ENCODE results near the gene ACCS.

ACCS gene

GRCh38 chr11:44046182-44046581 lies 19.9 kb upstream of the ACCS start:
- Histone ChIP-seq H3K9ac (ENCODE audit: insufficient read length, low read depth) (no peak overlapping the region), H3K4me1 (ENCODE audit: insufficient read depth, insufficient read length) (no peaks in the 10 kb centered on the region)

GRCh38 chr11:44047298-44047697 lies 18.8 kb upstream of the ACCS start:
- Histone ChIP-seq H3K4me1 (ENCODE audit: insufficient read depth, insufficient read length) (no peaks in the 10 kb centered on the region), H3K9ac (ENCODE audit: insufficient read length, low read depth) (no peak overlapping the region), H3K36me3 (ENCODE audit: insufficient read depth, insufficient read length, low read length) (no peaks in the 10 kb centered on the region), H3K4me3 (ENCODE audit: insufficient read length, low read depth) (no peak overlapping the region), H3K27me3 (ENCODE audit: insufficient read depth, insufficient read length) (no peaks in the 10 kb centered on the region), H3K9me3 (ENCODE audit: insufficient read depth, low read length) (no peaks in the 10 kb centered on the region)
- DNase-seq (ENCODE audit: low read depth, low spot score) = no peak
- no peak for TF ChIP-seq YY1 (IDR thresholded peaks at IDR 0.05; ENCODE audit: insufficient read depth, insufficient read length)
- TF ChIP-seq ZNF274 (IDR thresholded peaks at IDR 0.05; ENCODE audit: low read depth, low read length) = no peak
- no peak for TF ChIP-seq SUZ12 (IDR thresholded peaks at IDR 0.05; ENCODE audit: extremely low read depth, insufficient read depth, insufficient read length)

More at GRCh38 chr11:44046182-44046581, 19.9 kb upstream of the ACCS start:
- H3K9me3 ChIP-seq (ENCODE audit: insufficient read depth, low read length) = peaks cover 10% of the 10 kb centered on the region
- TF ChIP-seq ZNF274 (IDR thresholded peaks at IDR 0.05; ENCODE audit: low read depth, low read length) (no peak), SUZ12 (IDR thresholded peaks at IDR 0.05; ENCODE audit: extremely low read depth, insufficient read depth, insufficient read length) (no peak), YY1 (IDR thresholded peaks at IDR 0.05; ENCODE audit: insufficient read depth, insufficient read length) (no peak)
- H3K36me3 ChIP-seq (ENCODE audit: insufficient read depth, insufficient read length, low read length) = no peaks in the 10 kb centered on the region
- H3K27me3 ChIP-seq (ENCODE audit: insufficient read depth, insufficient read length) = no peaks in the 10 kb centered on the region
- H3K4me3 ChIP-seq (ENCODE audit: insufficient read length, low read depth) = no peak overlapping the region
- no peak for DNase-seq (ENCODE audit: low read depth, low spot score)

GRCh38 chr11:44047931-44048431 lies 18.1 kb upstream of the ACCS start, which contains the start of gene ACCSL:
TSS of gene ACCSL (plus strand) at chr11:44047981. CDS start at chr11:44048037, 56 bp downstream.
- no peak for DNase-seq (ENCODE audit: low read depth, low spot score)
- no peak within 1 kb of the TSS for H3K4me3 ChIP-seq (ENCODE audit: insufficient read length, low read depth)
- TF ChIP-seq SUZ12 (IDR thresholded peaks at IDR 0.05; ENCODE audit: extremely low read depth, insufficient read depth, insufficient read length) (no peak), YY1 (IDR thresholded peaks at IDR 0.05; ENCODE audit: insufficient read depth, insufficient read length) (no peak), ZNF274 (IDR thresholded peaks at IDR 0.05; ENCODE audit: low read depth, low read length) (no peak)
- H3K27me3 ChIP-seq (ENCODE audit: insufficient read depth, insufficient read length) = no peaks in the 10 kb centered on the region
- no peak within 1 kb of the TSS for H3K9ac ChIP-seq (ENCODE audit: insufficient read length, low read depth)
- H3K36me3 ChIP-seq (ENCODE audit: insufficient read depth, insufficient read length, low read length) = no peaks in the 10 kb centered on the region
- no peaks in the 10 kb centered on the region for H3K9me3 ChIP-seq (ENCODE audit: insufficient read depth, low read length)
- no peaks in the 10 kb centered on the region for H3K4me1 ChIP-seq (ENCODE audit: insufficient read depth, insufficient read length)

- no peak overlapping the region for H3K9ac ChIP-seq (ENCODE audit: insufficient read length, low read depth)
- no peaks in the 10 kb centered on the region for H3K36me3 ChIP-seq (ENCODE audit: insufficient read depth, insufficient read length, low read length)
- no peak for TF ChIP-seq YY1 (IDR thresholded peaks at IDR 0.05; ENCODE audit: insufficient read depth, insufficient read length)
- no peak for TF ChIP-seq SUZ12 (IDR thresholded peaks at IDR 0.05; ENCODE audit: extremely low read depth, insufficient read depth, insufficient read length)
- TF ChIP-seq ZNF274 (IDR thresholded peaks at IDR 0.05; ENCODE audit: low read depth, low read length) = no peak
- no peaks in the 10 kb centered on the region for H3K4me1 ChIP-seq (ENCODE audit: insufficient read depth, insufficient read length)
- no peak for DNase-seq (ENCODE audit: low read depth, low spot score)
- H3K4me3 ChIP-seq (ENCODE audit: insufficient read length, low read depth) = no peak overlapping the region
- H3K9me3 ChIP-seq (ENCODE audit: insufficient read depth, low read length) = no peaks in the 10 kb centered on the region
- no peaks in the 10 kb centered on the region for H3K27me3 ChIP-seq (ENCODE audit: insufficient read depth, insufficient read length)
Observed at GRCh38 chr11:44049832-44050231, 16.2 kb upstream of the ACCS start.

GRCh38 chr11:44051171-44051570 lies 14.9 kb upstream of the ACCS start:
- no peak for DNase-seq (ENCODE audit: low read depth, low spot score)
- Histone ChIP-seq H3K27me3 (ENCODE audit: insufficient read depth, insufficient read length) (no peaks in the 10 kb centered on the region), H3K9ac (ENCODE audit: insufficient read length, low read depth) (no peak overlapping the region), H3K9me3 (ENCODE audit: insufficient read depth, low read length) (no peaks in the 10 kb centered on the region), H3K4me3 (ENCODE audit: insufficient read length, low read depth) (no peak overlapping the region), H3K36me3 (ENCODE audit: insufficient read depth, insufficient read length, low read length) (no peaks in the 10 kb centered on the region), H3K4me1 (ENCODE audit: insufficient read depth, insufficient read length) (no peaks in the 10 kb centered on the region)
- no peak for TF ChIP-seq SUZ12 (IDR thresholded peaks at IDR 0.05; ENCODE audit: extremely low read depth, insufficient read depth, insufficient read length)
- TF ChIP-seq YY1 (IDR thresholded peaks at IDR 0.05; ENCODE audit: insufficient read depth, insufficient read length) = no peak
- TF ChIP-seq ZNF274 (IDR thresholded peaks at IDR 0.05; ENCODE audit: low read depth, low read length) = no peak

GRCh38 chr11:44057340-44057739 lies 8.7 kb upstream of the ACCS start:
- Histone ChIP-seq H3K9ac (ENCODE audit: insufficient read length, low read depth) (no peak overlapping the region), H3K4me3 (ENCODE audit: insufficient read length, low read depth) (no peak overlapping the region), H3K27me3 (ENCODE audit: insufficient read depth, insufficient read length) (no peaks in the 10 kb centered on the region), H3K36me3 (ENCODE audit: insufficient read depth, insufficient read length, low read length) (no peaks in the 10 kb centered on the region), H3K4me1 (ENCODE audit: insufficient read depth, insufficient read length) (no peaks in the 10 kb centered on the region), H3K9me3 (ENCODE audit: insufficient read depth, low read length) (no peaks in the 10 kb centered on the region)
- TF ChIP-seq SUZ12 (IDR thresholded peaks at IDR 0.05; ENCODE audit: extremely low read depth, insufficient read depth, insufficient read length) (no peak), YY1 (IDR thresholded peaks at IDR 0.05; ENCODE audit: insufficient read depth, insufficient read length) (no peak), ZNF274 (IDR thresholded peaks at IDR 0.05; ENCODE audit: low read depth, low read length) (no peak)
- DNase-seq (ENCODE audit: low read depth, low spot score) = no peak

- H3K9me3 ChIP-seq (ENCODE audit: insufficient read depth, low read length) = no peaks in the 10 kb centered on the region
- no peaks in the 10 kb centered on the region for H3K36me3 ChIP-seq (ENCODE audit: insufficient read depth, insufficient read length, low read length)
- no peak overlapping the region for H3K9ac ChIP-seq (ENCODE audit: insufficient read length, low read depth)
- H3K4me1 ChIP-seq (ENCODE audit: insufficient read depth, insufficient read length) = no peaks in the 10 kb centered on the region
- TF ChIP-seq SUZ12 (IDR thresholded peaks at IDR 0.05; ENCODE audit: extremely low read depth, insufficient read depth, insufficient read length) (no peak), YY1 (IDR thresholded peaks at IDR 0.05; ENCODE audit: insufficient read depth, insufficient read length) (no peak), ZNF274 (IDR thresholded peaks at IDR 0.05; ENCODE audit: low read depth, low read length) (no peak)
- DNase-seq (ENCODE audit: low read depth, low spot score) = no peak
- H3K4me3 ChIP-seq (ENCODE audit: insufficient read length, low read depth) = no peak overlapping the region
- H3K27me3 ChIP-seq (ENCODE audit: insufficient read depth, insufficient read length) = no peaks in the 10 kb centered on the region
Observed at GRCh38 chr11:44058275-44058674, 7.8 kb upstream of the ACCS start.

Data from NT2/D1 (cell line).